Chondrocyte (in vitro differentiated cells): ENCODE measurements around the gene LAMB4. TPM values are rescaled to one million over a fixed set of nuclear protein-coding genes. Genes with fewer than 3 reads are reported as not detected.

Source experiments
- DNase-seq: peaks from one replicate; pipeline ENCODE4 v3.0.0; 2021; ENCODE audit warnings: mixed read lengths, low spot score
- H3K27ac Mint-ChIP-seq: one replicate; pipeline ENCODE4 v1.8.0; 2021; ENCODE audit warnings: mild to moderate bottlenecking, moderate library complexity, mixed read lengths; ENCODE audit not compliant: unreplicated experiment
- H3K27me3 Mint-ChIP-seq: 2 replicates; pipeline ENCODE4 v1.8.0; 2021; ENCODE audit warnings: low read depth, mixed read lengths
- H3K36me3 Mint-ChIP-seq: 2 replicates; pipeline ENCODE4 v1.8.0; 2021; ENCODE audit warnings: low read depth, mixed read lengths
- H3K4me1 Mint-ChIP-seq: 2 replicates; pipeline ENCODE4 v1.8.0; 2021; ENCODE audit warnings: low read depth, mild to moderate bottlenecking, mixed read lengths
- H3K4me3 Mint-ChIP-seq: one replicate; pipeline ENCODE4 v1.8.0; 2021; ENCODE audit warnings: mild to moderate bottlenecking, moderate library complexity, mixed read lengths; ENCODE audit not compliant: unreplicated experiment
- H3K9me3 Mint-ChIP-seq: 2 replicates; pipeline ENCODE4 v1.8.0; 2021; ENCODE audit warnings: low read depth, mixed read lengths
- CTCF ChIP-seq: fragments of 200-600 bp; sonication (generic); IDR thresholded peaks from 2 replicates; pipeline ENCODE4 v1.5.0; 2021; ENCODE audit warnings: antibody characterized with exemption, mild to moderate bottlenecking, moderate library complexity
- total RNA-seq: library from RNA; stranded (reverse); gene quantifications from 3 replicates; pipeline ENCODE4 v1.2.1, GENCODE V29; 2021

LAMB4 gene
- total RNA-seq, 1 donor from 2014 or later = not detected

- Mint-ChIP-seq H3K4me1 (no peaks in the 10 kb centered on the region), H3K9me3 (no peaks in the 10 kb centered on the region), H3K36me3 (no peaks in the 10 kb centered on the region), H3K27ac (no peak overlapping the region), H3K27me3 (peaks cover 2% of the 10 kb centered on the region), H3K4me3 (no peak overlapping the region)
- TF ChIP-seq CTCF = no peak
- no peak for DNase-seq
Measured at GRCh38 chr7:108157606-108158335, 27.6 kb upstream of the LAMB4 start.

GRCh38 chr7:108156897-108157605, 26.9 kb upstream of the LAMB4 start:
- H3K4me3 Mint-ChIP-seq = no peak overlapping the region
- no peaks in the 10 kb centered on the region for H3K9me3 Mint-ChIP-seq
- peaks cover 2% of the 10 kb centered on the region for H3K27me3 Mint-ChIP-seq
- no peak for DNase-seq
- H3K4me1 Mint-ChIP-seq = no peaks in the 10 kb centered on the region
- no peak overlapping the region for H3K27ac Mint-ChIP-seq
- no peaks in the 10 kb centered on the region for H3K36me3 Mint-ChIP-seq
- no peak for TF ChIP-seq CTCF

GRCh38 chr7:108152198-108152597, 22.0 kb upstream of the LAMB4 start:
- Mint-ChIP-seq H3K27ac (no peak overlapping the region), H3K36me3 (no peaks in the 10 kb centered on the region), H3K4me1 (no peaks in the 10 kb centered on the region), H3K27me3 (no peaks in the 10 kb centered on the region), H3K9me3 (no peaks in the 10 kb centered on the region), H3K4me3 (no peak overlapping the region)
- TF ChIP-seq CTCF = no peak
- no peak for DNase-seq

- TF ChIP-seq CTCF = no peak
- no peaks in the 10 kb centered on the region for H3K36me3 Mint-ChIP-seq
- no peak for DNase-seq
- no peak overlapping the region for H3K4me3 Mint-ChIP-seq
- no peaks in the 10 kb centered on the region for H3K4me1 Mint-ChIP-seq
- no peak overlapping the region for H3K27ac Mint-ChIP-seq
- H3K27me3 Mint-ChIP-seq = no peaks in the 10 kb centered on the region
- H3K9me3 Mint-ChIP-seq = no peaks in the 10 kb centered on the region
Measured at GRCh38 chr7:108149908-108150307, 19.7 kb upstream of the LAMB4 start.

- no peak for DNase-seq
Measured at GRCh38 chr7:108149119-108149518, 19.0 kb upstream of the LAMB4 start.

More at GRCh38 chr7:108149119-108149518, 19.0 kb upstream of the LAMB4 start:
- no peak overlapping the region for H3K27ac Mint-ChIP-seq
- no peaks in the 10 kb centered on the region for H3K36me3 Mint-ChIP-seq
- H3K4me1 Mint-ChIP-seq = no peaks in the 10 kb centered on the region
- H3K27me3 Mint-ChIP-seq = no peaks in the 10 kb centered on the region
- no peak for TF ChIP-seq CTCF
- no peaks in the 10 kb centered on the region for H3K9me3 Mint-ChIP-seq
- H3K4me3 Mint-ChIP-seq = no peak overlapping the region
